Epithelial cell of proximal tubule (primary cell): Measurements from ENCODE around the gene HTRA2. TPM values are rescaled to one million over a fixed set of nuclear protein-coding genes. Genes with fewer than 3 reads are reported as not detected.

Experiments
- DNase-seq: peaks from one replicate; pipeline ENCODE4 v3.0.0-alpha.2; 2011; ENCODE audit warnings: low read depth
- H3K4me3 ChIP-seq: 2 replicates; pipeline ENCODE4 v1.5.1; 2011; ENCODE audit warnings: low read depth, mild to moderate bottlenecking, low read length
- total RNA-seq: library from RNA; depleted of rRNA; stranded (reverse); fragments of >200 nt; gene quantifications from 2 replicates; pipeline ENCODE4 v1.2.3, GENCODE V29; 2015
- TF ChIP-seq, protein P1 (sequence below): conservative IDR thresholded peaks from 2 replicates; pipeline ENCODE4 v1.5.1; 2012; ENCODE audit warnings: low read depth, mild to moderate bottlenecking, low read length

The HTRA2 gene
- total RNA-seq, 1 donor from 2014 or later = 25.1 TPM

DNA sequence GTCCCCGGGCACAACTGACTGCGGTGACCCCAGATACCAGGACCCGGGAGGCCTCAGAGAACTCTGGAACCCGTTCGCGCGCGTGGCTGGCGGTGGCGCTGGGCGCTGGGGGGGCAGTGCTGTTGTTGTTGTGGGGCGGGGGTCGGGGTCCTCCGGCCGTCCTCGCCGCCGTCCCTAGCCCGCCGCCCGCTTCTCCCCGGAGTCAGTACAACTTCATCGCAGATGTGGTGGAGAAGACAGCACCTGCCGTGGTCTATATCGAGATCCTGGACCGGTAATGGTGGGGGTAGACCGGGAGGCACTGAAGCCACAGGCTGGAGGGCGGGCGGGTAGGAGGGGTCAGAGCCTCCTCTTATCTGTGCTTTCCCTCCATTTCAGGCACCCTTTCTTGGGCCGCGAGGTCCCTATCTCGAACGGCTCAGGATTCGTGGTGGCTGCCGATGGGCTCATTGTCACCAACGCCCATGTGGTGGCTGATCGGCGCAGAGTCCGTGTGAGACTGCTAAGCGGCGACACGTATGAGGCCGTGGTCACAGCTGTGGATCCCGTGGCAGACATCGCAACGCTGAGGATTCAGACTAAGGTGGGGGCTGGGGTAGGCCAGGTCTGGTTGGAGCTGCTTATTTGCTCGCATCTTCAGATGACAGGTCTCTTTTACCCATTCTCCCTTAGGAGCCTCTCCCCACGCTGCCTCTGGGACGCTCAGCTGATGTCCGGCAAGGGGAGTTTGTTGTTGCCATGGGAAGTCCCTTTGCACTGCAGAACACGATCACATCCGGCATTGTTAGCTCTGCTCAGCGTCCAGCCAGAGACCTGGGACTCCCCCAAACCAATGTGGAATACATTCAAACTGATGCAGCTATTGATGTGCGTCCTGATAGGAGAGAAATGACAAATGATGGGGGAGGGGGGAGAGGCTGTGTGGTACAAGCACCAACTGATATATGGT lies 780 bp downstream of the HTRA2 start:
- TF ChIP-seq, protein P1, sequence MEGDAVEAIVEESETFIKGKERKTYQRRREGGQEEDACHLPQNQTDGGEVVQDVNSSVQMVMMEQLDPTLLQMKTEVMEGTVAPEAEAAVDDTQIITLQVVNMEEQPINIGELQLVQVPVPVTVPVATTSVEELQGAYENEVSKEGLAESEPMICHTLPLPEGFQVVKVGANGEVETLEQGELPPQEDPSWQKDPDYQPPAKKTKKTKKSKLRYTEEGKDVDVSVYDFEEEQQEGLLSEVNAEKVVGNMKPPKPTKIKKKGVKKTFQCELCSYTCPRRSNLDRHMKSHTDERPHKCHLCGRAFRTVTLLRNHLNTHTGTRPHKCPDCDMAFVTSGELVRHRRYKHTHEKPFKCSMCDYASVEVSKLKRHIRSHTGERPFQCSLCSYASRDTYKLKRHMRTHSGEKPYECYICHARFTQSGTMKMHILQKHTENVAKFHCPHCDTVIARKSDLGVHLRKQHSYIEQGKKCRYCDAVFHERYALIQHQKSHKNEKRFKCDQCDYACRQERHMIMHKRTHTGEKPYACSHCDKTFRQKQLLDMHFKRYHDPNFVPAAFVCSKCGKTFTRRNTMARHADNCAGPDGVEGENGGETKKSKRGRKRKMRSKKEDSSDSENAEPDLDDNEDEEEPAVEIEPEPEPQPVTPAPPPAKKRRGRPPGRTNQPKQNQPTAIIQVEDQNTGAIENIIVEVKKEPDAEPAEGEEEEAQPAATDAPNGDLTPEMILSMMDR = no peak
- H3K4me3 ChIP-seq = peak overlapping the region; percentile 99
- DNase-seq = no peak

DNA sequence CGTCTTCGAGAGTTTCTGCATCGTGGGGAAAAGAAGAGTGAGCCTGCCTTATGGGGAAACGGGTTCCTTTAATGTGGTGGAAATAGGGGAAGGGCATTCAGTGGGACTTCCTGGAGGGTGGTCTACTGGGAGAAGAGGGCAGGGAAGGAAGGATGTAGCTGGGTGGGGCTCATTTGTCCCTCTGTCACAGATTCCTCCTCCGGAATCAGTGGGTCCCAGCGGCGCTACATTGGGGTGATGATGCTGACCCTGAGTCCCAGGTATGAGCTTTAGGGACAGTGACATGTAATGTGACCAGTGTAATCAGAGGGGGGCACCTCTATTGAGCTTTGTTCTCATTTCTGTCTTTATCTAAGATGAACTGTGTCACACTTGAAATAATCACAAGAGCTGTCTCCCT lies 1.9 kb downstream of the HTRA2 start:
- no peak for DNase-seq
- no peak overlapping the region for H3K4me3 ChIP-seq
- TF ChIP-seq, protein P1 = no peak

DNA sequence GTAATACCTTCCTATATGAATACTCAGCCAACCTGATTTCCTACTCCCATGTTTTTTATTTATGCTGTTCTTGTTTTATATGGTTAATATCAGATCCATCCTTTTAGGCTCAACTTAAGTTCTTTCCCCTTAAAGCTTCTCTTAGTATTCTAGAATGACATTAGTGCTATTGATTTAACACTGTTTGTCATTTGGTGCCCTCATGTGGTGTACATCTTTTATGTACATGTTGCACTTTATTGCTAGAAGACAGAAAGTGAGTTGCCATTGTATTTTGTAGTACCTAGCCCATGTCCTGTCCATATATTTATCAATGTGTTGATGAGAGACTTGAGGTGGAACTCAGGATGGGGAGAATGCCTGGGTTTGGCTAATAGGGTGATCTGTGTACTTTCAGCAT lies 2.5 kb downstream of the HTRA2 start:
- no peak overlapping the region for H3K4me3 ChIP-seq
- DNase-seq = no peak
- TF ChIP-seq, protein P1 = peak; percentile 41

DNA sequence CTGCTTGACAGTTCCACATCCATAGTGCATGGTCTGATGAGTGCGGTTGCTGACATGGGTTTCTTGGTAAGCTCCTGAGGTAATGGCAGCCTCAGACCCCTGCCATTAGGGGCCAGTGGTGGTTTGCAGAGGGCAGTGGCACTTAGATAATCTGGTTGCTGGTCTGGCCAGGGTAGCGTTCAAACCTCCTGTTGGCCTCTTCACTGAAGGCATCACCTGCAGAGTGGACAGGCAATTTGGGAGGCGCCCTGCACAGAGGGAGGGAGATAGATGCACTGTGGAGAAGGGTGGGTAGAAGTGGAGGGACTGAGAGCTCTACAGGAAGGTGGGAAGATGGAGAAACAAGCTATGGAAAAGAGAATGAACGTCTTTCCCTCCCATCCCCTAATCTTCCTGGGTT lies 3.7 kb downstream of the HTRA2 start:
- no peak for DNase-seq
- no peak overlapping the region for H3K4me3 ChIP-seq
- TF ChIP-seq, protein P1 = no peak

DNA sequence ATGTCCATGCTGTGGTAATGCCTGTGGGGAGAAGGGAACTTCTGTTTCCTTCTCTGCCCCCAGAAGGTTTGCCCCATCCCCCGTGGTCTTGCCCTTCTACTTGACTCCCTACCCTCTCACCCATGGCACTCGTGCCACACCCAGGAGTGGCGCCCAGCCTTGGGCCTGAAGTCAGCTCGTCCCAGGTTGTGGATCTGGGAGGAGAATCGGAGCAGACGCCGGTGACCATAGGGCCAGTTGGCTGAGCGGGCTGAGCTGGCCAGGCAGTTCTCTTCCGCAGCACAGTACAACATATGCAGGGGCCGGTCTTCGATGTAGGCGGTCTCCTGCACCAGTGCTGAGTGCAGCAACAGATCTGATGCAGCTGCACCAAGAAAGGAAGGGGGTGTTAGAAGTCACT lies 4.7 kb downstream of the HTRA2 start:
- no peak for DNase-seq
- TF ChIP-seq, protein P1 = no peak
- no peak overlapping the region for H3K4me3 ChIP-seq

DNA sequence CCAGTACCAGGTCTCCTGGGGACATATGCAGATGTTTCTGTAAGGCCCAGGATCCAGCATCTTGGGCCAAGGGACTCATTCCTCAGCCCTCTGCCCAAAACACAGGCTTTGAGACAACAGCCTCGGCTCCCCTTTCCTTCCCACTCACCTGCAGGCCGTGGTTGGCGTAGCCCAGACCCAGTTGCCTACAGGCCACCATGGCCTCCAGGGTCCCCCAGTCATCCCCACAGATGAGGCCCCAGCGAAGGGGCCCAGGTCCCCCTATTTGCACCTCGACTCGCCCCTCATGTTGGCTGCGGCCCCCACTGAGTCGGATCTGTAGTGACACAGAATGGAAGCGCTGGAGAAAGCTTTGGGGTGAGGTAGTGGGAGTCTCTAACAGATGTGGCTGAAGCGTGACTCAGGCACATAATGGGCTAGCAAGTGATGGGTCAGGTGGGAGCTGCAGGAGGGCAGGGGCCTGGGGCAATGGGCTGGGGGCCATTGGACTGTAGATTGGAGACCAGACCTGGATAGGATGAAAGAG lies 5.8 kb downstream of the HTRA2 start:
- TF ChIP-seq, protein P1 = no peak
- H3K4me3 ChIP-seq = no peak overlapping the region
- no peak for DNase-seq
